Measurements from ENCODE around the gene VIT. TPM values are rescaled to one million over a fixed set of nuclear protein-coding genes. Genes with fewer than 3 reads are reported as not detected.

Gene VIT
- polyA plus RNA-seq, 1 of the 3 experiments (the other 2 are of a cell fraction), result not detected

GRCh38 chr2:36775806-36776205, 79.3 kb downstream of the VIT start:
- H2AFZ ChIP-seq (ENCODE audit: low read depth), result no peak overlapping the region
- H3K36me3 ChIP-seq (replicated peaks in 1 of 2; ENCODE audit: control insufficient read depth in 1 of 2, insufficient read depth in 2 of 2, low read length in 1 of 2), result no peaks in the 10 kb centered on the region
- no peaks in the 10 kb centered on the region for H3K79me2 ChIP-seq (ENCODE audit: insufficient read depth)
- no peaks in the 10 kb centered on the region for H3K4me1 ChIP-seq (ENCODE audit: control insufficient read depth in 1 of 2, insufficient read depth in 2 of 2, low read depth in 1 of 2, low read length in 1 of 2)
- no peak overlapping the region for H3K4me2 ChIP-seq
- no peaks in the 10 kb centered on the region for H3K9me2 ChIP-seq
- 61% methylated on average over 4 of the region's 4 CpGs for WGBS (ENCODE audit: low lambda C conversion rate)
- DNase-seq, result no peak
- H3F3A ChIP-seq (replicated peaks; ENCODE audit: insufficient read depth), result no peaks in the 10 kb centered on the region
- no peaks in the 10 kb centered on the region; the same call in 1 of the 2 replicates for H3K27me3 ChIP-seq (ENCODE audit: insufficient read depth)
- H3K27ac ChIP-seq (ENCODE audit: low read depth in 2 of 2, low read length in 1 of 2), result no peak overlapping the region
- ChIA-PET POLR2A (no interaction called here), CTCF (interaction anchor here (1.0 to 7.9 kb wide), 6 partner anchors 8 to 423 kb away, joined by 3 to 78 read pairs (median 10); no protein-coding TSS in a partner anchor)
- no peaks in the 10 kb centered on the region for H3K9me3 ChIP-seq
- no peak overlapping the region for H3K4me3 ChIP-seq (ENCODE audit: low read depth in 2 of 2, low read length in 1 of 2)
- no peak overlapping the region for H3K9ac ChIP-seq
- TF ChIP-seq YY1 (IDR thresholded peaks at IDR 0.05; ENCODE audit: low read depth) (no peak), RCOR1 (IDR thresholded peaks at IDR 0.05; ENCODE audit: low read length) (no peak), NFIC (IDR thresholded peaks at IDR 0.05; ENCODE audit: borderline replicate concordance) (no peak), SIN3A (IDR thresholded peaks at IDR 0.05; ENCODE audit: borderline replicate concordance, low read depth, low read length) (no peak), POLR2AphosphoS5 (IDR thresholded peaks at IDR 0.05; ENCODE audit: low read depth, low read length) (no peak), FOXJ3 (CRISPR knock-in tag; IDR thresholded peaks at IDR 0.05) (no peak), ELF1 (IDR thresholded peaks at IDR 0.05) (no peak), RXRA (IDR thresholded peaks at IDR 0.05; ENCODE audit: borderline replicate concordance, low read depth) (no peak), PBX3 (IDR thresholded peaks at IDR 0.05) (no peak), RAD21 (IDR thresholded peaks at IDR 0.05; ENCODE audit: low read length) (no peak), CHD2 (IDR thresholded peaks at IDR 0.05; ENCODE audit: low read length, partially characterized antibody) (no peak), REST (IDR thresholded peaks at IDR 0.05; ENCODE audit: low read depth, low read length) (no peak), USF2 (IDR thresholded peaks at IDR 0.05; ENCODE audit: borderline replicate concordance, low read depth, low read length) (no peak), JUND (IDR thresholded peaks at IDR 0.05) (no peak), TAF1 (IDR thresholded peaks at IDR 0.05; ENCODE audit: borderline replicate concordance, low read depth, low read length) (no peak), FOSL2 (IDR thresholded peaks at IDR 0.05; ENCODE audit: borderline replicate concordance, low read depth) (no peak)
- no peaks in the 10 kb centered on the region for H4K20me1 ChIP-seq (ENCODE audit: insufficient read depth)

Measured in SK-N-SH (cell line).